OCI-M1 (cell line): ENCODE results near the gene HNRNPH3.
A peak's percentile ranks its signal among the peaks of the same experiment; 100 is the strongest.
"Not testable (repeated sequence)": the region's sequence is repeated elsewhere in the genome, so short reads cannot be mapped to it uniquely, and the experiment has no call there.

Experiments
- DNase-seq: peaks from one replicate; lab custom pipeline; 2025; lab: John Stamatoyannopoulos, UW

The HNRNPH3 gene, protein sequence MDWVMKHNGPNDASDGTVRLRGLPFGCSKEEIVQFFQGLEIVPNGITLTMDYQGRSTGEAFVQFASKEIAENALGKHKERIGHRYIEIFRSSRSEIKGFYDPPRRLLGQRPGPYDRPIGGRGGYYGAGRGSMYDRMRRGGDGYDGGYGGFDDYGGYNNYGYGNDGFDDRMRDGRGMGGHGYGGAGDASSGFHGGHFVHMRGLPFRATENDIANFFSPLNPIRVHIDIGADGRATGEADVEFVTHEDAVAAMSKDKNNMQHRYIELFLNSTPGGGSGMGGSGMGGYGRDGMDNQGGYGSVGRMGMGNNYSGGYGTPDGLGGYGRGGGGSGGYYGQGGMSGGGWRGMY

DNA sequence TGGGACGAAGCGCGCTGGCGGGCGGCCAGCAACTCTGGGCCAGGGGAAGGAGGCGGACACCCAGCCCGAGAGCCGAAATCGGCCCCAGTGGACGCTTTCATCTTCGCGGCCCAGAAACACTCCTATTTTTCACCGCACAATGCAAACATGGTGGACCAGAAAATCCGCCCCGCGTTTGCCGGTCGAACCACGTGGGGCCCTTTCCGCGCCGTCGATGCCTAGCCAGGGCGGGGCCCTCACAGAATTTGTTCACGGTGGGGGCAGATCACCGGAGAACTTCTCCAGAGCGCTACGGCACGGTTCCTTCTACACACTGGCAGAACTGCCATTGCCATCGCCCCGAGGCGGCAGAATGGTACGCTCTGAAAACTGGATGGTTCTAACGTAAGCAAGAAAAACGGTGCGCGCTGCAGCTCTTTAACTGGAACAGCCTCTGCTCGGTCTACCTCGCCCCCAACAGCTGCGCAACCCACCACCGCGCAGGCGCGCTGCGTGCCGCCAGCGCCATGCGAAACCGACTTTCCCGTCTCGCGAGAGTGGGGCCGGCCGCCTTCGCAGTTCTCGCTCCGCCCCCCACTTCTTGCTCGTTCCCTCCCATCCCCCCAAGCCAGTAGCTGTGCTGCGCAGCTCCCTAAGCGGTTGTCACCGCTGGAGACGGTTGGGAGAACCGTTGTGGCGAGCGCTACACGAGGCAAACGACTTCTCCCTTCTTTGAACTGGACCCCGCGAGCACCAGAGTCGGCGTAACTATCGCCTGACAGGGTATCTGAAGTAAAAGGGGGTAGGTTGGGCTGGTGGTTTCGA is at the start of gene HNRNPH3:
Gene HNRNPH3 (plus strand): TSS at position 610 of the 804 bp plus-strand sequence. CDS start 5,158 bp downstream, outside the sequence.
- DNase-seq = peak; percentile 99

DNA sequence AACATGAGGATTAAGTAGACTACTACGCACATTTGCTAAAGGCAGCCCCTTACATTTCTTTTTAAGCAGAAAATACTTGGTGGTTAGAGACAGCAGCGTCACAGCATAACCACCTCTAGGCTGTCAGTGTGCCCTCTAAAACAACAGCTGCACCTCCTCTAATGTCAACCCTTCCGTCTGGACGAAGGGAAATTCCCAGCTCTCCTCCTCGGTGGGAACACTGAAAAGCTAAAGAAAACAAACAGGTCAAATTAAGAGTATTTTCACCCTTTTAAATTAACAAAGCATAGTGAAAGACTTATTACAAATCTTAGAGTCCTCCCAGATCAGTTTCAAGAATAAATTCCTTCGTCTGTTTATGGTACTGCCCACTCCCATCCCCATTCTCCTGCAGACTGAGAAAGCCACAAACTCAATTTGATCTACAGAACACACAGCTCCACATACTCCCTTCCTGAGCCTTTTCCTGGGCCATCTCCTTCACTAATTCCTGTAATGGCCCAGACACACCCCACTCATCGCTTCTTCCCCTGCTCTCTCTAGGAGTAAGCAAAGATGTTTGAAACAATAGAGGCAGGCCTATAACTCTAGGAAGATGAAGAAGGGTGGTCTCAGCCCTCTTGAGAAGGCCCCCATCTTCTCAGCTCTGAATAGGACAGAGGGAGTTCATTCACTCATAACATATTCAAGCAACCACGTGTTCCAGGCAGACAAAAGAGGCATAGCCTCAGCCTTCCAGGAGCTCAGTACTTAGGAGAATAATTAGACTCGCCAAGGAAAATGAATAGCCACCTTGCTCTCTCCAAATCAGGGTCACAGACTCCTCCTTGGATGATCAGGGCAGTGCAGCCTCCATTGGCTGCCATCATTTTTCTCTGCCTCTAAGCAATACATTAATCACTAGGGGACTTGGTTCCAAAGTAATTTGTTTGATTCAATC is 47.5 kb upstream of the HNRNPH3 start:
- no peak for DNase-seq

DNA sequence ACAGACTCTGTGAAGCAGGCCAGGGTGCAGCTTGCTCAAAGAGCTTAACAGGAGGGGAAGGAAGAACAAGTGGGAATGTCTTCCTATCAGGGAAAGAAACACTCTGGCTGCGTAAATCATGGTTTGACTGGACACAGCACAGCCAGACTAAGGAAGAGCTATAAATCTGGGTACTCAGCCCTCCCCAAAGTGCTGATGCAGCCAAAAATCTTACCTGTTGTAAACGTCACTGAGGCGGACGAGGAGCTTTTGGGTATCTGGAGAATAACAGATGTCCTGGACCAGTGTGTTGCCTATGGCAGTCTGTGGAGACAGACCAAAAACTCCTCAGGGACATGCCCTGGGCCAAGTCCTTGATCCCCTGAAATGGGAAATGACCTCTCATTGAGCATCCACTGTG is 43.1 kb upstream of the HNRNPH3 start:
- DNase-seq = no peak

DNA sequence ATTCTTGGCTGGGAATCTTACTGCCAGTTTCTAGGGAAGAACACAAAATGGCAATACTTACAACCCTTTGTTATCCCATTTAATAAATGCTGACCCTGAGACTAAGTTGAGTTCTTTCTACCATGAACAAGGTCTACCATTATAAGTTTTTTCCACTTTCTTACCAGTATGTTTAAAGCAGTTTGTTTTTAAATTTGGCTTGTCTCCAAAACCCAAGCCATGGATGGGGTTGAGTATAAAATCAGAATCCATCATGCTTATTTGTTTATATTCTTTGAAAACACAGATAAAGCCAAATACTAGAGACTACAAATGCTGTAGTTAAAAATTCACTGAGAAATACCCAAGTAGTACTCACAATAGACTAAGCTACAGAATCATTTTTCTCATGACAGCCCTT is 41.1 kb upstream of the HNRNPH3 start:
- no peak for DNase-seq

DNA sequence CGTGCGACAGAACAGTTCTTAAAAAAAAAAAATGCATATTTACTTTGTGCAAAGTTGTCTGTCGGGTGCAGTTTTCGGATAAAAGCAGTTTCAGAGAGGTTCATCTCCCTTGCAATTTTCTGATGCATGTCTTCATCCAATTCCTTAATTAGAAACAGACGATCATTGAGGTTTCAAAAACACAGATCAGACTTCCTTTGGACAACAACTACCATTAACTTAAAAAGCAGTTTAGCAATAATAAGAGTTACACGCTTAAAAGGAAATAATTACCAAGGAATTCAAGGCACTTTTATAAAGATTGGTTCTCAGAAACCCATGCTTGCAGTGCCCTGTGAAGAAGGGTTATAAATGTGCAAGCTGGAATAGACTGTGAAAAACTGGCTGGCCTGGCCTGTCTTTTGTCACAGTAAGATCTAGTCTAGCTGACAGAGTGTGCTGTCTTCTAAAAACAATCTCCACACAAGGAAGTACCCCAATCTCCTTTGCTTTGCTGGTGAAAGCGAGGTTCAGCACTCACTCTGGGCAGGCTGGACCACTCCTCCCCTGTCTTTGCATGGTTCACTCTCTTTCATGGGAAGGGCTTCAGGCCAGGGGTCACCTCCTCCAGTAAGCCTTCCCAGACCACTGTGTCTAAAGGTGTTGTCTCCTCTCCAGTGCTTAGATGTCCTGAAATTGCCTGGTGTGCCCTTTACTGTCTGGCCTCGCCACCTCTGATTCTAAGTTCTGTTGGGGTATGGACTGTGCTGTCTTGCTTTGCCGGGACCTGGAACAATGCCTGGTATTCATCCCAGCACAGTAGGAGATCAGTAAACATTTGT is 34.8 kb upstream of the HNRNPH3 start:
- no peak for DNase-seq

DNA sequence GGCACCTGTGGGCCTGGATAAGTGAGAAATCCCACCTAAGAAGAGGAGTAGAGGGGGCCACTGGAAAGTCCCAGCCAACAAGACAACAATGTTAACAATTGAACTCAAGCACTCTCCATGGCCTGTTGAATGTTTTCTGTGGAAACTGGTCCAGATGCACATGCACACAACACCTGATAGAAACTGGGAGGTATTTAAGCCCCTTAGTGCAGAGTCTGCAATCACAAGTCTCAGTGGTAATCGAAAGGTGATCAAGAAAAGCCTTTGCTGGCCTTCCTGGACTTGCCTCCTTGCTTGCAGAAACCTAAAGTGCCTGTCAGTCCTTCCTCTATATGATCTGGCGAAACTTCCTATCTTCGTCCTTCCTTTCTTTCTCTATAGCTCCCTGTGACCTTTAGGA is 30.6 kb upstream of the HNRNPH3 start:
- DNase-seq = no peak

DNA sequence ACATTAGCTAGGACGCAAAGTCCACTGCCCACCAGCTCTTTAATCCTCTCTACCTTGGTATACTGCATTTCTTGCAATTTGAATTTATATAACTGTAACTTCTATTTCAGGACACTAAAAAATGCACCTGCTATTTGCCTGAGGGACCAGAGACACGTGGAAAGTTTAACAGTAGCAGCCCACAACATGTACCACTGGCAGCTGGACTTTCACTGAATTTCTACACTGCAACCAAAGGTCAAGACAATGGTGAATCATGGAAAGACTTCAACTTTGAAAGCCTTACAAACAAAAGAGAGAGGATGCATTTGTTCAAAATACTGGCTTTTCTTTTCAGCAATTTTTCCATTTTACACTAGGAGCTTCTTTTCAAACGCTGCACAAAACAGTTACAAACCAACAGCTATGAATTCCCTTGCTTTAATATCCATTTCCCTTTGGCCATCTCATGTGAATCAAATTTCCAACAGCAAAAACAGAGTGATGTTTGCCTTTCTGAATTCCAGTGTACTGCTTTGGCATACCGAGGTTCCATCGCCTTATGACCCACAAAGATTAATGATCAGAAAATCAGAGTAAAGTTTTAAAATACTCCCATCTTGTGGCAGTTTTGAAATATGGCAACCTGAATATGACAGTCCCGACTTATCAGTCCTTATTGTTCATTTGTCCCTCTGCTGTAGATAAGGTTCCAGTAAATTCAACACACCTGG is 29.9 kb upstream of the HNRNPH3 start:
- peak; percentile 77 for DNase-seq

DNA sequence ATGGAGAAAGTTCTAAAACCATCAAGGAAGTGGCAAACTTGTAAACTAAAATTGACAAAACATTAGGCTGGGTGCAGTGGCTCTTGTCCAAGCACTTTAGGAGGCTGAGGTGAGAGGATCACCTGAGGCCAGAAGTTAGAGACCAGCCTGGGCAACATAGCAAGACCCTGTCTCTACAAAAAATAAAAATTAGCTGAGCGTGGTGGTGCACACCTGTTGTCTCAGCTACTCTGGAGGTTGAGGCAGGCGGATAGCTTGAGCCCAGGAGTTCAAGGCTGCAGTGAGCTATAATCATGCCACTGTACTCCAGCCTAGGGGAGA is 29.4 kb upstream of the HNRNPH3 start:
- no peak for DNase-seq

DNA sequence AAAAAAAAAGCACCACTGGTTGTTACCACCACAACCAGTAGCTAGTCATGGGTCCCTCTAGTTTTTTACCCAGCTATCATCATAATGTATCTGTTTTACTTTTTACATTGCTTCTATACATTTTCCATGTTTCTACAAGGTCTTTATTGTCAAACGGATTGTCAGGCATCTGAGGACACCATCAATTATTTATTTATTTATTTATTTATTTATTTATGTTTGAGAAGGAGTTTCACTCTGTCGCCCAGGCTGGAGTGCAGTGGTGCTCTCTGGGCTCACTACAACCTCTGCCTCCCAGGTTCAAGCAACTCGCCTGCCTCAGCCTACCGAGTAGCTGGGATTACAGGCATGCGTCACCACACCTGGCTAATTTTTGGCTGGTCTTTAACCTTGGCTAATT is 29.0 kb upstream of the HNRNPH3 start:
- no peak for DNase-seq

DNA sequence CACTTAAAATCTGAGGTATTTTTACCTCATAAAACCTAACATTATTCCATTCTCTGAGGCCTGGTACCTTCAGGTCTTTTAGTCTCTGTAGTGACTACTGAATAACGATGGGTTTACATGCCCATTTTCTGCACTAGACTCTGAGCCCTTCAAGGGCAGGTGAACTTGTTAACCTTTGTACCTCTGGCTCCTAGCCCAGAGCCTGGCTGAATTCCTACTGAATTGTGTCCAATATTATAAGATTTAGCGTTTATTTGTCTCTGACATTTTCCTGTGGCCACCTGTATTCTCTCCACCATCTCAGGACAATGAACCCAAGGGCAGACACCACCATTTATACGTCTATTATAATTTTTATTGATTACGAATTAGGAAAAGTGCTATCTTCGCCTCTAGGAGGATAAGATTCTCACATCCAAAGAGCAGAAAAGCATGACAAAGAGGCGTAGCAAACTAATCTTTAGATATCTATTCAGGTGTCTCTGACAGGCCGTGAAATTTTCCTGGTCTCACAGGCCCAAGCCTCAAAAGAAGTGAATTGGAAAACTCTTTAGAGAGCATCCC is 27.9 kb upstream of the HNRNPH3 start:
- DNase-seq = no peak

DNA sequence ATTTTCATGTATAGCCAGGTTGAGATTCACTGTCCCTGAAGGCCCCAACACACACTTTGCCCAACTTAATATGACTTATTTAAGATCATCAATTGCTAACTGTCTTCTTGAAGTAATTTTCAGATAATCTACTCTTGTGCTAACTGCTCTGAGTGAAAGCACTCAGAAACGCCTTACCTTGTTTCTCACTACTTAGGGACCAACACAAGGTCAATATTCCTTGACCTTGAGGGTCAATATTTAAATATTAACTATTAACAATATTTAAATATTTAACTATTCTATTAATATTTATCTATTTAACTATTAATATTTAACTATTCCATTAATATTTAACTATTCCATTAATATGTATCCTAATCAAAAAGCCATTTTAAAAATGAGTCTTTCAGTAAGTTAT is 26.0 kb upstream of the HNRNPH3 start:
- DNase-seq = no peak

DNA sequence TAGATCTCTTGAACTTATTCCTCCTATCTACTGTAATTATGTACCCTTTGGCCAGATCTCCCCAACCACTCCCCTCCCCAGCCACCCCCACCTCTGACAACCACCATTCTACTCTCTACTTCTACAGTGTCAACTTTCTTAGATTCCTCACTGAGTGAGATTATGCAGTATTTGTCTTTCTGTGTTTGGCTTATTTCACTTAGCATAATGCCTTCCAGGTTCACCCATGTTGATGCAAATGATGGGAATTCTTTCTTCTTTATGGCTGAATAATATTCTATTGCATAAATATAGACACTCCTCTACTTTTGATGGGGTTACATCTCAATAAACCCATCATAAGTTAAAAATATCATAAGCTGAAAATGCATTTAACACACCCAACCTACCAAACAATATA is 21.3 kb upstream of the HNRNPH3 start:
- no peak for DNase-seq

DNA sequence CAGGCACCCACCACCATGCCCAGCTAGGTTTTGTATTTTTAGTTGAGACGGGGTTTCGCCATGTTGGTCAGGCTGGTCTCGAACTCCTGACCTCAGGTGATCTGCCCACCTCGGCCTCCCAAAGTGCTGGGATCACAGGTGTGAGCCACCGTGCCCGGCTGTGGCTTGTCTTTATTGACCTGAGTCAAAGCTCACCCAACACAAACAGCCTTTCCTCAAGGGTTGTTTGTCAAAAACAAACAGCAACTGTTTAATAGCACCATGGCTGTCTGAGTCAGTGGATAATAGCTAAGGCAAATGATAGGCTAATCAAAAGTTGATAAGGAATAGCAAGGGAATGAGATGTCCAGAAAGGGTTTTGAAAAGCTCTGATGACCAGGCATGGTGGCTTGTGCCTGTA is 16.9 kb upstream of the HNRNPH3 start:
- not testable (repeated sequence) for DNase-seq

DNA sequence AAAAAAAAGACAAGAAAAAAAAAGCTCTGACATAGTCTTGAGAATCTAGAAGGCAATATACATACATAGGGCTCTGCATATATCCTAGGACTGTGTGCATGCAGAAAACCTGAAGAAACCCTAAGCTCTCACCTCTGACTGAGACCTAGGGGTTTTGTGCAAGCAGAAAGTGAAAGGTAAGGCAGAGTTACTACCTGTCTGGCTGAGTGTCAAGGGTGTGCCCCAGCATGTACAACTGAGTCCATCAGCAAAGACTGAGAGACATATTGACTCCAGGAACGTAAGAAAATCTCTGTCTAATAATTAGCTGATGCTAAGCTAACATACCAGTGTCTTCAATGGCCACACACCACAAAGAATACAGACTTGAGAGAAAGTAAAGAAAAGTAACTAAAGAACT is 16.3 kb upstream of the HNRNPH3 start:
- DNase-seq = no peak

DNA sequence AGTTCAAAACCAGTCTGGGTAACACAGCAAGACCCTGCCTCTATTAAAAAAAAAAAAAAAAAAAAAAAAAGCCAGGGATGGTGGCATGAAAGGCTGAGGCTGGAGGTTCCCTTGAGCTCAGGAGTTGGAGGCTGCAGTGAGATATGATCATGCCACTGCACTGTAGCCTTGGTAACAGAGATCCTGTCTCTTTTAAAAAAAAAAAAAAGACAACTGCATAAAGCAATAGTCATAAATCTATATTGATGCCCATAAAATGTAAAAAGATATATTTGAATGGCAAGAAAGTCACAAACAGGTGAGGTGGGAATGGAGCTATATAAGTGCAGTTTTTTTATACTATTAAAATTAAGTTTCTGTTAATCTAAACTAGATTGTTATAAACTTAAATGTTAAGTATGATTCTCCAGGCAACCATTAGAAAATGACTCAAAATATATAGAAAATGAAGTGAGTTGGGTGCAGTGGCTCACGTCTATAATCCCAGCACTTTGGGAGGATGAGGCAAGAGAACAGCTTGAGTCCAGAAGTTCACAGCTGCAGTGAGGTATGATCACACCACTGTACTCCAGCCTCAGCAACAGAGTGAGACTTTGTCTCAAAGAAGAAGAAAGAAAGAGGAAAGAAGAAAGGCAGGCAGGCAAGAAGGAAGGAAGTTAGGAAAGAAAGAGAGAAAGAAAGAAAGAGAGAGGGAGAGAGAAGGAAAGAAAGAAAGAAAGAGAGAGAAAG is 13.4 kb upstream of the HNRNPH3 start:
- no peak for DNase-seq

DNA sequence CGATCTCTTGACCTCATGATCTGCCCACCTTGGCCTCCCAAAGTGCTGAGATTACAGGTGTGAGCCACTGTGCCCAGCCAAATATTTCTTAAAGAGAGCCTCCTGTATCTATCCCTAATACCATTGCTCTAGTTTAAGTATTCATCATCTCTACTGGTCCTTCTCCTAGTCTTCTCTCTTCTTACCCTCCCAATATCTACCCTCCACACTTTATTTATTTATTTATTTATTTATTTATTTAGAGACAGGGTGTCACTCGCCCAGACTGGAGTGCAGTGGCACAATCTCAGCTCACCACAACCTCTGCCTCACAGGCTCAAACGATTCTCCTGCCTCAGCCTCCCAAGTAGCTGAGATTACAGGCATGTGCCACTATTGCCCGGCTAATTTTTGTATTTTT is 7.5 kb upstream of the HNRNPH3 start:
- DNase-seq = not testable (repeated sequence)

DNA sequence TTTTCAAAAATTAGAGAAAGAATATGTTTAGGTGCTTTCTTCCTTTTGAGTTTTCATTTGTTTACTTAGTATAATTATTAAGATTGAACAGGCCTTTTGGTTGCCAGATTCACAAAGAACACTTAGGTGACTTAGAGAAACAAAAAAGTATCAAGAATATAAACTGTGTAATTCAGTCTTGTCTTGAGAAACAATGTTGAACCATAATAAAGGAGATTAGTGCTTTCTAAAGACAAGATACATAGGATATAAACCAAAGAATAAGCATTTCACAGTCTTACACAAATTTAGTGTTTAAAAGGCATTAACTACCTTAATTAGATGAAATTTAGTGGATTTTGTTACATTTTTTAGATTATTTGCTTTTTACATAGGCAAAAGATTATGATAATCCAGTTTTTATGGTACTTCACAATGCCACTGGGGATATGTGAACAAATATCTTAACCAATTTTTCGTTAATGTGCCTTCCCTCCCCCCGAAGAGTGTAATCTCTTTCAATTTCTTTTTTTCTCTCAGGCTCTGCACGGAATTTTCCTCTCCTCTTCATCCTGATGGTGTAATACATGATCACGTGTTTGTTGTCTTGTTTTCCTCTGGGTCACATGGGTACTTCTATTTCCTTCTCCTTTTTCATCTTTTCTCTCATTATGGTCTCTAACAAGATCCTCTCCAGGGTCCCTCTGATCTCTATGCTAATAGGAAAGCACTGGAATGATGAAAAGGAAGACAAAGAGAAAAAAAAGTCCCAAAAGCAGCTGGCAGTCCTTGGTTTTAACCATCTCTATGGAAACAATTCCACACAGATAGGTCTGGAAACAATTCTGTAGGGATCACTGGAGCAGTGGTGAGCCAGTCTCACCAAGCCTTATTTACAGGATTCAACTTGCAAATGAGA is 3.7 kb upstream of the HNRNPH3 start:
- peak; percentile 95 for DNase-seq

DNA sequence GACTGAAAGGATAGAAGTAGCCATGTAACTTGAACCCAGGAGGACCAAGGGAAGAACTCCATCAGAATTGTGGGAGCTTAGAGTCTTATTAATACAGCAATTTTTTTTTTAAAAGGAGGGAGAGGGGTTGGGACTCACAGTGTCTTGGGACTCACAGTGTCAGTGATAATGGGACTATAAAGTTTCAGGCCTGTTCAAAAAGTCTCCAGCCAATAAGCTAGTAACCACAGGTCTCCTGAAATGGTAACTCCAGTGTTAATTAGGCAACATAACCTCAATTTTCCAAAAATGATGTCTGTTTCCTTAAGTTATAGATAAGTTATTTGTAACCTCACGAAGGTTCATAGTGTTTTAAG is 2.4 kb upstream of the HNRNPH3 start:
- DNase-seq = peak; percentile 57
